ENCODE data around the gene SUGCT.
"Not testable (repeated sequence)": the region's sequence is repeated elsewhere in the genome, so short reads cannot be mapped to it uniquely, and the experiment has no call there.

GRCh38 chr7:40218612-40219011 is 83.8 kb downstream of the SUGCT start:
- TF ChIP-seq CTCF, EZH2phosphoT487 (IDR thresholded peaks at IDR 0.05; ENCODE audit: low read length): not testable (repeated sequence)
